Occipital lobe (tissue), 2 donors: ENCODE results near the gene FTL. TPM values are rescaled to one million over a fixed set of nuclear protein-coding genes. Genes with fewer than 3 reads are reported as not detected.

ENCODE experiments used
- DNase-seq: peaks from one replicate; lab custom pipeline; 2025; lab: John Stamatoyannopoulos, UW
- total RNA-seq: library from RNA; depleted of rRNA; stranded (reverse); fragments of >200 nt; gene quantifications from one replicate; pipeline ENCODE4 v1.2.3, GENCODE V29; 2014

Gene FTL
- total RNA-seq, 1 donor from 2014 or later = 677 TPM

GRCh38 chr19:48991873-48992580 lies 26.9 kb downstream of the FTL start:
- DNase-seq = peak; percentile 12

GRCh38 chr19:48992581-48993174 lies 27.6 kb downstream of the FTL start:
- DNase-seq = no peak

- DNase-seq = peak; percentile 99
Observed at GRCh38 chr19:48993175-48994034, 28.3 kb downstream of the FTL start, which contains the start of the genes GYS1 and RUVBL2. Gene GYS1 (minus strand): TSS chr19:48993309. CDS start chr19:48993112, 197 bp downstream. Gene RUVBL2 (plus strand): TSS chr19:48993887. CDS start chr19:48993912, 25 bp downstream.

- DNase-seq = no peak
Observed at GRCh38 chr19:48994035-48994386, 28.9 kb downstream of the FTL start.

- no peak for DNase-seq
Observed at GRCh38 chr19:48997972-48998371, 32.9 kb downstream of the FTL start.

GRCh38 chr19:48999481-49000325 lies 34.6 kb downstream of the FTL start:
- DNase-seq = no peak

- no peak for DNase-seq
Observed at GRCh38 chr19:49004133-49004532, 39.0 kb downstream of the FTL start.

- no peak for DNase-seq
Observed at GRCh38 chr19:49004964-49005614, 40.0 kb downstream of the FTL start.

- no peak for DNase-seq
Observed at GRCh38 chr19:49006905-49007304, 41.8 kb downstream of the FTL start.

GRCh38 chr19:49009828-49010227 lies 44.7 kb downstream of the FTL start:
- no peak for DNase-seq

- no peak for DNase-seq
Observed at GRCh38 chr19:49010453-49010852, 45.3 kb downstream of the FTL start.

- DNase-seq = no peak
Observed at GRCh38 chr19:49011194-49011593, 46.1 kb downstream of the FTL start.

GRCh38 chr19:49014123-49014869 lies 49.2 kb downstream of the FTL start:
- DNase-seq = no peak

GRCh38 chr19:49014870-49015255 lies 49.8 kb downstream of the FTL start:
- no peak for DNase-seq

GRCh38 chr19:49016067-49016839 lies 51.1 kb downstream of the FTL start:
- DNase-seq = no peak
